Suprapubic skin (tissue), 4 donors: ENCODE data around the gene WNT3. TPM values are rescaled to one million over a fixed set of nuclear protein-coding genes. Genes with fewer than 3 reads are reported as not detected.

ENCODE experiments used
- DNase-seq, 2 donors: peaks; one replicate each; pipeline ENCODE4 v3.0.0-alpha.2; 2019; ENCODE audit warnings: low spot score in 2 of 2
- H3K27ac ChIP-seq: fragments of 200-600 bp; sonication (generic); one replicate; pipeline ENCODE4 v1.5.1; 2019
- H3K27me3 ChIP-seq: fragments of 200-600 bp; sonication (generic); one replicate; pipeline ENCODE4 v1.5.1; 2019
- H3K36me3 ChIP-seq: fragments of 200-600 bp; sonication (generic); one replicate; pipeline ENCODE4 v1.5.1; 2019
- H3K4me1 ChIP-seq: fragments of 200-600 bp; sonication (generic); one replicate; pipeline ENCODE4 v1.5.1; 2019
- H3K4me3 ChIP-seq: fragments of 200-600 bp; sonication (generic); one replicate; pipeline ENCODE4 v1.5.1; 2019; ENCODE audit warnings: mild to moderate bottlenecking
- H3K9me3 ChIP-seq: fragments of 200-600 bp; sonication (generic); one replicate; pipeline ENCODE4 v1.5.1; 2019
- EP300 ChIP-seq: sonication (generic); formaldehyde crosslinking; IDR thresholded peaks from one replicate; pipeline ENCODE4 v1.6.1; 2017; ENCODE audit warnings: antibody characterized with exemption
- POLR2A ChIP-seq, 2 donors: fragments of 450-650 bp; IDR thresholded peaks; one replicate each; pipeline ENCODE4 v1.6.1; 2017; ENCODE audit warnings: antibody characterized with exemption in 2 of 2, mild to moderate bottlenecking in 2 of 2, moderate library complexity in 2 of 2
- POLR2AphosphoS5 ChIP-seq, 3 donors: sonication (generic); formaldehyde crosslinking; IDR thresholded peaks; one replicate each; pipeline ENCODE4 v1.6.1; 2017; ENCODE audit warnings: antibody characterized with exemption in 3 of 3
- WGBS: methylation state at CpG from one replicate; pipeline ENCODE4 v1.1.5; 2018; 5-methylcytosine and 5-hydroxymethylcytosine counted together
- total RNA-seq, 4 donors: library from RNA; depleted of rRNA; stranded (reverse); fragments of >200 nt; gene quantifications; one replicate each; pipeline ENCODE4 v1.1.0, GENCODE V29; 2016
- TF ChIP-seq, protein P1 (sequence below), 2 donors: fragments of 200-600 bp in 1 of 2; fragments of 450-650 bp in 1 of 2; sonication (generic) in 1 of 2; IDR thresholded peaks; one replicate each; pipeline ENCODE4 v1.5.1; 2016 to 2019; ENCODE audit warnings: antibody characterized with exemption in 2 of 2, mild to moderate bottlenecking in 1 of 2, moderate library complexity in 1 of 2

Gene WNT3
- total RNA-seq, 4 donors from 2014 or later: 39.3 to 84.9 (median 61.7) TPM

DNA sequence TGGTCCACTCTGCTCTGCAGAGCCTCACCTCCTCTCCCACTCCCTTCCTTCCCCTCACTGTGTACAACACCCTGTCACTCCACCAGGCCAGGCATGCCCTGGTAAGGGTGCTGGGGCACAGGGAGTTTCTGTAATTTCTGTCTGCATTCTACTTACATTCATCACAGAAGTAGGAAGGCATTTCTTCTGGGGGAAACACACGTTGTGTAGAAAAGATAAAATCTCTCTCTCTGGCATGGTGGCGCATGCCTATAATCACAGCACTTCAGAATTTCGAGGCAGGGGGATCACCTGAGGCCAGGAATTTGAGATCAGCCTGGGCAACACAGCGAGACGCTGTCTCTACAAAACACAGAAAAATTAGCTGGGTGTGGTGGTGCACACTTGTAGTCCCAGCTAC is 27.0 kb downstream of the WNT3 start:
- Histone ChIP-seq H3K27me3 (peaks cover 44% of the 10 kb centered on the region), H3K36me3 (no peaks in the 10 kb centered on the region), H3K4me3 (no peak overlapping the region), H3K4me1 (peaks cover 17% of the 10 kb centered on the region), H3K9me3 (no peaks in the 10 kb centered on the region), H3K27ac (no peak overlapping the region)
- TF ChIP-seq POLR2A (IDR thresholded peaks at IDR 0.05): no peak
- DNase-seq: no peak
- 65% methylated on average over 5 of the region's 5 CpGs for WGBS

DNA sequence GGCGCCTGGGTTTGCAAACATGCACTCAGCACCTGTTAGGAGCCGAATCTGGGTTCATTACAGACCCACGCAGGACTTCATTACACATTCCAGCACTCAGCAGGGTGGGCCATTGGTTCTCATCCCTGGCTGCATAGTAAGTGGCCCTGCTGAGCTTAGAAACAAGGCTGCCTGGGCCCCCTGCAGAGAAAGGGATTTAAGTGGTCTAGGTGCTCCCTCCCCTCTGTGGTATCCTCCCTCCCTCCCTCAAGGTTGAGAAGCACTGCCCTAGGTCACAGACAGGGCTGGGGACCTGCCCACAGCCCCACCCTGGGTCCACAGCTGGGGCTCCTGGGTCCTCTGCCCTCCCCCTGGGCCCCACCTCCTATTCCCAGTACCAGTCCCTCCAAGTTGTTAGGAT is 28.3 kb downstream of the WNT3 start:
- no peaks in the 10 kb centered on the region for H3K9me3 ChIP-seq
- no peaks in the 10 kb centered on the region for H3K36me3 ChIP-seq
- no peak overlapping the region for H3K4me3 ChIP-seq
- peaks cover 23% of the 10 kb centered on the region for H3K4me1 ChIP-seq
- no peak overlapping the region for H3K27ac ChIP-seq
- H3K27me3 ChIP-seq: peaks cover 35% of the 10 kb centered on the region
- TF ChIP-seq EP300: no peak
- TF ChIP-seq POLR2A (IDR thresholded peaks at IDR 0.05): no peak
- TF ChIP-seq, protein P1, sequence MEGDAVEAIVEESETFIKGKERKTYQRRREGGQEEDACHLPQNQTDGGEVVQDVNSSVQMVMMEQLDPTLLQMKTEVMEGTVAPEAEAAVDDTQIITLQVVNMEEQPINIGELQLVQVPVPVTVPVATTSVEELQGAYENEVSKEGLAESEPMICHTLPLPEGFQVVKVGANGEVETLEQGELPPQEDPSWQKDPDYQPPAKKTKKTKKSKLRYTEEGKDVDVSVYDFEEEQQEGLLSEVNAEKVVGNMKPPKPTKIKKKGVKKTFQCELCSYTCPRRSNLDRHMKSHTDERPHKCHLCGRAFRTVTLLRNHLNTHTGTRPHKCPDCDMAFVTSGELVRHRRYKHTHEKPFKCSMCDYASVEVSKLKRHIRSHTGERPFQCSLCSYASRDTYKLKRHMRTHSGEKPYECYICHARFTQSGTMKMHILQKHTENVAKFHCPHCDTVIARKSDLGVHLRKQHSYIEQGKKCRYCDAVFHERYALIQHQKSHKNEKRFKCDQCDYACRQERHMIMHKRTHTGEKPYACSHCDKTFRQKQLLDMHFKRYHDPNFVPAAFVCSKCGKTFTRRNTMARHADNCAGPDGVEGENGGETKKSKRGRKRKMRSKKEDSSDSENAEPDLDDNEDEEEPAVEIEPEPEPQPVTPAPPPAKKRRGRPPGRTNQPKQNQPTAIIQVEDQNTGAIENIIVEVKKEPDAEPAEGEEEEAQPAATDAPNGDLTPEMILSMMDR (IDR thresholded peaks at IDR 0.05): no peak
- DNase-seq: no peak
- 54% methylated on average over 3 of the region's 3 CpGs for WGBS

DNA sequence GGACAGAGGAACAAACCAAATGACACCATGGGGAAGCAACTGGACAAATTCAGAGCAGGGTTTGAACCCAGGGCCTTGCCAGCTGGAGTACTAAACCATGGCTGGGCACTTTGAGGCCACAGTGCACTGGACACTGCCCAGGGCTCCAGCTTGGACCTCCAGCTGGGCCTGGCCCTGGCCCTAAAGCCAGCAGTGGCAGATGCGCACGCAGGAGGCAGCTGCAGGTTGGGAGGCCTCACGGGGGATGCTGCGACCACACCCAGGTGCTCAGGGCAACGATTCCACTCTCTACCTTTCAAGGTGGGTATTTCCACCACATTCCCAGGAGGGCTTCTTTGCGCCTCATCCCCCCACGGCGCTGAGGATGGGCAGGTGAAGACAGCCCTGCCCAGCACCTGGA is 28.9 kb downstream of the WNT3 start:
- TF ChIP-seq POLR2AphosphoS5 (IDR thresholded peaks at IDR 0.05) (no peak), POLR2A (IDR thresholded peaks at IDR 0.05) (no peak), EP300 (no peak)
- TF ChIP-seq, protein P1 (IDR thresholded peaks at IDR 0.05): no peak
- Histone ChIP-seq H3K27me3 (peaks cover 31% of the 10 kb centered on the region), H3K4me1 (peaks cover 23% of the 10 kb centered on the region), H3K4me3 (no peak overlapping the region), H3K9me3 (no peaks in the 10 kb centered on the region), H3K27ac (no peak overlapping the region), H3K36me3 (no peaks in the 10 kb centered on the region)
- DNase-seq: no peak
- WGBS: 70% methylated on average over 3 of the region's 8 CpGs

DNA sequence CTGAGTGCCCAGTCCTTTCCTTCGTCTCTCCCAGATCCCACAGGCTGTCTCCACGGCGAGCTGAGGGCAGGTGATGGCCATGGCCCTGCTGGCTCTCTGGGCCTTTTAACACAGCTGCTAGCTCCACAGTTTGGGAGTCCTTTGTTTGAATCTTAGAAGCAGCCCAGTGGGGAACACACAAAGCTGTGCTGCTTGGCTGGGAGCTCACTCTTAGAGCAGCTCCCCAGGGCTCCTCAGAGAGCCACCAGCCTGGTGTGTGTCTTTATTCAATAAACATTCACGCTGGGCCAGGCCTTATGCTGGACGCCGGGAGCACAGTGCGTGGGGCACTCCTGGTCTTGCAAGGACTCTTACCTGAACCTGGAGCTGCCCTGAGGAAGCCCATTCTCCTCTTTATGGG is 29.7 kb downstream of the WNT3 start:
- H3K27me3 ChIP-seq: peaks cover 24% of the 10 kb centered on the region
- 94% methylated on average over 7 of the region's 7 CpGs for WGBS

DNA sequence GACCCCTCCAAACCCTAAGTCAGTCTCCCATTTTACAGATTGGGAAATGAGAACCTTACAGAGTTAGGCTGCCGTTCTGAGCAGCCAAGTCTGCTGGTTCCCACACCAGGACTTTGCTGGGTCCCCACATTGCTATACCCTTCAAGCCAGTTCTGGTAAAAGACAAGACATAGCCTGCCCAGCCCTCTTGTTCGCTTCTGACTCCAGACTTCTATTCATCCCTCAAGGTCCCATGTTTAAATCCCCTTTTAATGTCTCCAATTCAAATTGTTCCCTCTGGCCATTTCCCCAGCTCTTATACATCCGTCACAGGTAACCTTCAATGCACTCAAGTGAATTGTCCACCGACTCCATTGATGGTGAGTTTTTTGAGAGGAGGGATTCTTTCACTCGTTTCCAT is 30.2 kb downstream of the WNT3 start:
- H3K9me3 ChIP-seq: no peaks in the 10 kb centered on the region
- peaks cover 20% of the 10 kb centered on the region for H3K27me3 ChIP-seq
- H3K4me3 ChIP-seq: no peak overlapping the region
- H3K4me1 ChIP-seq: peaks cover 19% of the 10 kb centered on the region
- TF ChIP-seq, protein P1 (IDR thresholded peaks at IDR 0.05): no peak
- TF ChIP-seq POLR2A (IDR thresholded peaks at IDR 0.05): no peak
- TF ChIP-seq EP300: no peak
- TF ChIP-seq POLR2AphosphoS5 (IDR thresholded peaks at IDR 0.05): no peak
- no peak for DNase-seq
- WGBS: 85% methylated on average over 5 of the region's 5 CpGs
- H3K27ac ChIP-seq: no peak overlapping the region
- no peaks in the 10 kb centered on the region for H3K36me3 ChIP-seq

More for the DNA sequence above, 29.7 kb downstream of the WNT3 start:
- peaks cover 22% of the 10 kb centered on the region for H3K4me1 ChIP-seq
- DNase-seq: no peak
- no peaks in the 10 kb centered on the region for H3K36me3 ChIP-seq
- no peak overlapping the region for H3K4me3 ChIP-seq
- no peak for TF ChIP-seq POLR2AphosphoS5 (IDR thresholded peaks at IDR 0.05)
- H3K9me3 ChIP-seq: no peaks in the 10 kb centered on the region
- no peak overlapping the region for H3K27ac ChIP-seq

DNA sequence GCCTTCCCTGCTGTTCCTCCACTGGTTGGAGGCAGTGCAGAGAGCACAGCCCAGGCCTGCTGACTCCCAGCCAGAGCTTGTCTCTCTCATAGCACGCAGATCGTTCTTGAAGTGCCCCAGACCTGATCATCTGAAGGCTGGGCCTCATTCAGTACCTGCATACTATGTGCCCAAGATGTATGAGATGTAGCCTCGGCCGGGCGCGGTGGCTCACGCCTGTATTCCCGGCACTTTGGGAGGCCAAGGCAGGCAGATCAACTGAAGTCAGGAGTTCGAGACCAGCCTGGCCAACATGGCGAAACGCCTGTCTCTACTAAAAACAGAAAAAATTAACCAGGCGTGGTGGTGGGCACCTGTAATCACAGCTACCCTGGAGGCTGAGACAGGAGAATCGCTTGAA is 31.0 kb downstream of the WNT3 start:
- WGBS: 94% methylated on average over 8 of the region's 13 CpGs
- Histone ChIP-seq H3K4me3 (no peak overlapping the region), H3K27ac (no peak overlapping the region), H3K9me3 (no peaks in the 10 kb centered on the region), H3K36me3 (no peaks in the 10 kb centered on the region), H3K27me3 (peaks cover 15% of the 10 kb centered on the region), H3K4me1 (peaks cover 19% of the 10 kb centered on the region)
- no peak for DNase-seq
- TF ChIP-seq POLR2AphosphoS5 (IDR thresholded peaks at IDR 0.05) (no peak), POLR2A (IDR thresholded peaks at IDR 0.05) (no peak), EP300 (no peak)
- TF ChIP-seq, protein P1 (IDR thresholded peaks at IDR 0.05): no peak
